Neuronal stem cell (in vitro differentiated cells): Measurements from ENCODE around the gene KCNC1.
A peak's percentile ranks its signal among the peaks of the same experiment; 100 is the strongest.

Experiments
- DNase-seq: peaks from one replicate; pipeline ENCODE4 v3.0.0-alpha.2; 2013; ENCODE audit warnings: low spot score
- H2AFZ ChIP-seq: one replicate; pipeline ENCODE4 v1.6.1; 2013; ENCODE audit warnings: mild to moderate bottlenecking, low read length, inconsistent platforms
- H2AK5ac ChIP-seq: 2 replicates; pipeline ENCODE4 v1.6.1; 2013; ENCODE audit warnings: low read depth, mild to moderate bottlenecking, inconsistent platforms, low read length, moderate library complexity, mixed read lengths
- H2BK120ac ChIP-seq: 2 replicates; pipeline ENCODE4 v1.6.1; 2013; ENCODE audit warnings: low read depth, mild to moderate bottlenecking, inconsistent platforms, low read length, moderate library complexity, mixed read lengths
- H2BK12ac ChIP-seq: one replicate; pipeline ENCODE4 v1.6.1; 2013; ENCODE audit warnings: low read length, inconsistent platforms
- H2BK15ac ChIP-seq: 2 replicates; pipeline ENCODE4 v1.6.1; 2013; ENCODE audit warnings: mild to moderate bottlenecking, low read length, inconsistent platforms, mixed read lengths
- H2BK5ac ChIP-seq: one replicate; pipeline ENCODE4 v1.6.1; 2013; ENCODE audit warnings: inconsistent platforms, mild to moderate bottlenecking, low read length, moderate library complexity
- H3K14ac ChIP-seq: one replicate; pipeline ENCODE4 v1.6.1; 2013; ENCODE audit warnings: low read length, inconsistent platforms
- H3K18ac ChIP-seq: 2 replicates; pipeline ENCODE4 v1.6.1; 2013; ENCODE audit warnings: low read length, inconsistent platforms
- H3K23ac ChIP-seq: 2 replicates; pipeline ENCODE4 v1.6.1; 2013; ENCODE audit warnings: low read depth, mild to moderate bottlenecking, mixed read lengths, low read length, inconsistent platforms; ENCODE audit not compliant: poor library complexity
- H3K27ac ChIP-seq: replicated peaks from 3 replicates; pipeline ENCODE4 v1.5.1; 2013; ENCODE audit warnings: low read length, inconsistent platforms
- H3K27me3 ChIP-seq, 3 experiments: 2 replicates each; pipeline ENCODE4 v1.6.1; 2013; ENCODE audit warnings: low read length in 3 of 3, mild to moderate bottlenecking in 2 of 3, inconsistent platforms in 1 of 3, low read depth in 1 of 3, mixed read lengths in 1 of 3, moderate library complexity in 1 of 3; ENCODE audit not compliant: control insufficient read depth in 3 of 3, insufficient read depth in 3 of 3
- H3K36me3 ChIP-seq, 2 donors: replicated peaks in 1 of 2; 2 replicates each; pipeline ENCODE4 v1.6.1; 2013; ENCODE audit warnings: low read length in 2 of 2; ENCODE audit not compliant: control insufficient read depth in 2 of 2, insufficient read depth in 2 of 2
- H3K4ac ChIP-seq: 2 replicates; pipeline ENCODE4 v1.6.1; 2013; ENCODE audit warnings: inconsistent platforms, mild to moderate bottlenecking, low read length, moderate library complexity
- H3K4me1 ChIP-seq, 2 donors: 1 replicate in 1 of 2; 2 replicates in 1 of 2; pipeline ENCODE4 v1.6.1; 2013; ENCODE audit warnings: low read length in 2 of 2, low read depth in 1 of 2; ENCODE audit not compliant: control insufficient read depth in 2 of 2, insufficient read depth in 1 of 2
- H3K4me2 ChIP-seq: one replicate; pipeline ENCODE4 v1.6.1; 2013; ENCODE audit warnings: mild to moderate bottlenecking, low read length, inconsistent platforms; ENCODE audit not compliant: insufficient read depth, poor library complexity, severe bottlenecking
- H3K4me3 ChIP-seq, 2 donors: 2 replicates each; pipeline ENCODE4 v1.5.1; 2013; ENCODE audit warnings: low read length in 2 of 2, mild to moderate bottlenecking in 2 of 2, inconsistent platforms in 1 of 2, moderate library complexity in 1 of 2
- H3K79me1 ChIP-seq: one replicate; pipeline ENCODE4 v1.6.1; 2013; ENCODE audit warnings: low read depth, mild to moderate bottlenecking, inconsistent platforms, low read length, moderate library complexity
- H3K9ac ChIP-seq: one replicate; pipeline ENCODE4 v1.6.1; 2013; ENCODE audit warnings: mild to moderate bottlenecking, low read depth, low read length, inconsistent platforms; ENCODE audit not compliant: poor library complexity
- H3K9me3 ChIP-seq, 2 donors: replicated peaks in 1 of 2; 2 replicates each; pipeline versions ENCODE3 to v1.6.1; 2013; ENCODE audit warnings: low read length in 2 of 2, mild to moderate bottlenecking in 2 of 2, inconsistent platforms in 1 of 2, low read depth in 1 of 2, mixed read lengths in 1 of 2, moderate library complexity in 1 of 2; ENCODE audit not compliant: control insufficient read depth in 2 of 2, insufficient read depth in 1 of 2
- H4K8ac ChIP-seq: one replicate; pipeline ENCODE4 v1.6.1; 2013; ENCODE audit warnings: low read depth, mild to moderate bottlenecking, inconsistent platforms, low read length, moderate library complexity
- H4K91ac ChIP-seq: one replicate; pipeline ENCODE4 v1.6.1; 2013; ENCODE audit warnings: low read length, low read depth, mild to moderate bottlenecking, inconsistent platforms; ENCODE audit not compliant: poor library complexity
- WGBS, 2 donors: extraction: QIAGEN DNeasy Blood & Tissue Kit; methylation state at CpG; one replicate each; pipeline ENCODE4 v1.1.7; 2013; ENCODE audit warnings: missing lambda C conversion rate in 2 of 2, mixed read lengths in 1 of 2; ENCODE audit not compliant: insufficient read length in 2 of 2, insufficient replicate concordance in 1 of 2; ENCODE audit errors: extremely low coverage in 2 of 2; 5-methylcytosine and 5-hydroxymethylcytosine counted together

Gene KCNC1

DNA sequence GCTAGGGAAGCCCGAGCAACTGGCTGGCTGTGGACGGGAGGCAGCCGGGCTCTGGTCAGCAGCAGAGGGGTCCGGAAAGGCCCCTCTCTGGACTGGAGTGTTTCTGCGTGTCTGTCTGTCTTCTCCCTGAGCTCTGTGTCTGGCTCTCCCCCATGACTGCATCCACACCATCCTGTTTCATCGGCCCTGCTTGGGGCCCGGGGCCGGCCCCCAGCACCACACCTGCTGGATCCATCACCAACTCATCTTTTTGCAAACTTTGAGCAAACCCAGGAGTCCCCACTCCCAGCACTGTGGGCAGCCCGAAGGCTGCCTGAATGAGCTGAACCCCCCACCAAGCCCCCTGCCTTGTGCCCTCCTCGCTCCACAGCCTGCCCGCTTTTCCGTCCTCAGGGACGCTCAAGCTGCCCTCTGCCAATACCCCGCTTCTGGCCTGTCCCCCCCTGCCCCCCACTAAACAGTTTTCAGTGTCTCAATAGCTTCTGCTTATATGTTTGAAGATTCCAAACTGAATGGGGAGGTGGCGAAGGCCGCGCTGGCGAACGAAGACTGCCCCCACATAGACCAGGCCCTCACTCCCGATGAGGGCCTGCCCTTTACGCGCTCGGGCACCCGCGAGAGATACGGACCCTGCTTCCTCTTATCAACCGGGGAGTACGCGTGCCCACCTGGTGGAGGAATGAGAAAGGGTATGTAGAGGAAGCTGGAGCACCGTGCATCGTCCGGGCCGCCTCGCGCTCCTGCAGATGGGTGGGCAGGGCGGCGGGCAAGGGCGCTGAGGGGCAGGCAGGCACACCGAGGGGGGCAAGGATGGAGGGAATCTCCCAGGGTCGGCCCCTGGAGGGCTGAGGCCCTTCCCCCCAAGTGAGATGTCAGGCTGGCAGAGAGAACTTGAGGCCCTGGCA, 44.6 kb downstream of the KCNC1 start:
- Histone ChIP-seq H3K79me1 (no peaks in the 10 kb centered on the region), H2BK15ac (peak overlapping the region; percentile 64), H3K4ac (no peak overlapping the region), H3K18ac (peak overlapping the region; percentile 32), H3K4me3 (no peak overlapping the region), H3K14ac (no peak overlapping the region), H3K9me3 (no peaks in the 10 kb centered on the region), H3K4me2 (no peak overlapping the region), H2AFZ (no peak overlapping the region), H3K23ac (peak overlapping the region; percentile 57), H2AK5ac (peak overlapping the region; percentile 74), H2BK5ac (no peak overlapping the region), H3K27me3 (no peaks in the 10 kb centered on the region), H3K4me1 (peaks cover 4 to 10% of the 10 kb centered on the region in 2 donors), H4K8ac (peak overlapping the region; percentile 99), H4K91ac (no peak overlapping the region), H3K9ac (no peak overlapping the region), H2BK120ac (peak overlapping the region; percentile 66), H2BK12ac (peak overlapping the region; percentile 73), H3K36me3 (no peaks in the 10 kb centered on the region), H3K27ac (no peak overlapping the region)
- no CpG with 5 or more reads among the region's 40 CpGs for WGBS, 2 donors
- no peak for DNase-seq

DNA sequence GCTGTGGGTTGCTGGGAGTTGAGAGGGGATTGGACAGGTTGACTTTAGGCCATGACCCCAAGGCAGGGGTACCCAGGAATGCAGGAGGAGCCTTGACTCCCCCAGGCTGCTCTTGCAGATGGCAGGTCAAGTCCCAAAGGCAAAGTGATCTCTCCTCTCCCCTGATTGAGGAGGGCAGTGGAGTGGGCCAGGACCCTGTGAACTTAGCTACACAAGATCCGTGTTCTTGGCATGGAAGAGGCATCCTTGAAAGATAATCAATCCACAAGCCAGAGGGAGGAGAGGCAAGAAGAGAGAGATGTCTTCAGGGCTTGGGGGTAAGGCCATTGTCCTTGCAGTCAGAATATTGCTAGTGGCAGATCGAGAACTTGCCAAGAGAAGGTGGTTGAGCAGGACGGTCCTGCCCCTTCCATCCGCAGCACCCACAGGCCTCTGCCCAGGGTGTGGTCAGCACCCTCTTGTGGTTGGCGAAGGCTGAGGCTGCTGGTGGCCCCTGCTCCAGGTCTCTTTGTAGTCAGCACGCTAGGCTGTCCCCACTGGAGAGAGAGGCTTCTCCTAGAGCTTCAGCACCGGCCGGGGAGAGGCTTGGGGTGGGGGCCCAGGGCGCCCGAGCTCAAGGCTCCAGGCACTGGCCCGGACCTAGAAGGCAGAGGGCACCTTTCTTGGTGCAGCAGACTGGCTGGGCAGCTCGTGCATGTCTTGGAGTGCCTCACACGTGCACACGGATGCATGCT, 45.4 kb downstream of the KCNC1 start:
- Histone ChIP-seq H3K9ac (peak overlapping the region; percentile 54), H3K36me3 (no peaks in the 10 kb centered on the region), H3K14ac (no peak overlapping the region), H3K27ac (no peak overlapping the region), H3K23ac (peak overlapping the region; percentile 81), H3K18ac (peak overlapping the region; percentile 17), H3K4me2 (no peak overlapping the region), H2BK120ac (peak overlapping the region; percentile 66), H2BK15ac (peak overlapping the region; percentile 64), H4K8ac (no peak overlapping the region), H3K9me3 (no peaks in the 10 kb centered on the region), H3K79me1 (no peaks in the 10 kb centered on the region), H3K4ac (no peak overlapping the region), H2BK12ac (peak overlapping the region; percentile 73), H2BK5ac (no peak overlapping the region), H3K27me3 (no peaks in the 10 kb centered on the region), H2AK5ac (peak overlapping the region; percentile 74), H2AFZ (no peak overlapping the region), H4K91ac (no peak overlapping the region), H3K4me3 (no peak overlapping the region), H3K4me1 (peaks cover 4 to 5% of the 10 kb centered on the region in 2 donors)
- no peak for DNase-seq
- no CpG with 5 or more reads among the region's 14 CpGs for WGBS, 2 donors

DNA sequence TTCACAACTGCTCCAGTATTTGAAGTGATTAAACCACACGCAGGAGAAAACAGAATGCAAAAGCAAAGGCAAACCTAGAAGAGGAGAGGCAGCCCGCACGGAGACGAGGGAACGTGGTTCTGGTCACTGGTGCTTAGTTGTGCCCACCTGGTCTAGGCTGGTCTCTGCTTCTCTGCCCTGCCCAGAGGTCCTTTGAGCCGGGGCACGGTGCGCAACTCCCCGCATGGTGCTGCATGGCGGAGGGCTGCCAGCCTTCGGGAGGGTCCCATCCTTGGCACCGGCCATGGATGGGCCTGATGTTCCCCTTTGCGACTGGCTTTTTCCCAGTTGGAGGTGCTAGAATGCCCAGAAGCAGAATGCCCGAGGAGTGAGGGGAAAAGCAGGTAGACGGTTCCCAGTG, 46.1 kb downstream of the KCNC1 start:
- H3K27me3 ChIP-seq: no peaks in the 10 kb centered on the region

DNA sequence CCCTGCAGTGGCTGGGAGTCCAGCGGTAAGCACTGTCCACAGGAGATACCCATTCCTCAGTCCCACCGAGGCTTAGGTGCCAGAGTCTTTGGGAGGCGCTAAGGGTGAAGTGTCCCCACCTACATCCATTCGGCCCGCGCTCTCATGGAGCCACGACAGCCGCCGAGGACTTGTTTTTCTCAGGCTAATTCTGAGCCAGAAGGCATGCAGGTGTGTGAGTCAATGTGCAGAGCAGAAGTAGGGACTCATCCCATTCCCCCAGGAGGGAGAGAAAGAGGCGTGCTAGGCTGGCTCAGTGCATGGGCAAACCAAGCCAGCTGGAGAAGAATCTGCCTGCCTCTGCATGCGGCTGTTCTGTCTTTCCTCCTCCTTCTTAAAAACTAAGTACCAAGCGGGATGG, 46.6 kb downstream of the KCNC1 start:
- Histone ChIP-seq H2BK5ac (no peak overlapping the region), H2AK5ac (no peak overlapping the region), H3K79me1 (no peaks in the 10 kb centered on the region), H3K27me3 (no peaks in the 10 kb centered on the region), H3K14ac (peak overlapping the region; percentile 67), H3K4ac (no peak overlapping the region), H3K27ac (no peak overlapping the region), H2BK15ac (no peak overlapping the region), H3K4me2 (no peak overlapping the region), H3K18ac (no peak overlapping the region), H4K91ac (no peak overlapping the region), H3K9ac (no peak overlapping the region), H3K9me3 (no peaks in the 10 kb centered on the region), H3K4me1 (peaks cover 2 to 4% of the 10 kb centered on the region in 2 donors), H4K8ac (no peak overlapping the region), H3K4me3 (no peak overlapping the region), H2BK12ac (no peak overlapping the region), H3K23ac (no peak overlapping the region), H2BK120ac (peak overlapping the region; percentile 34), H2AFZ (no peak overlapping the region), H3K36me3 (no peaks in the 10 kb centered on the region)
- no CpG with 5 or more reads among the region's 12 CpGs for WGBS, 2 donors
- DNase-seq: no peak

More for the DNA sequence above, 46.1 kb downstream of the KCNC1 start:
- H3K36me3 ChIP-seq: no peaks in the 10 kb centered on the region
- H4K8ac ChIP-seq: no peak overlapping the region
- H3K9me3 ChIP-seq: no peaks in the 10 kb centered on the region
- peak overlapping the region; percentile 20 for H2BK15ac ChIP-seq
- H2AK5ac ChIP-seq: peak overlapping the region; percentile 41
- H3K27ac ChIP-seq: no peak overlapping the region
- peak overlapping the region; percentile 59 for H3K18ac ChIP-seq
- DNase-seq: no peak
- no peak overlapping the region for H3K4me2 ChIP-seq
- H3K4me1 ChIP-seq: peaks cover 4 to 5% of the 10 kb centered on the region in 2 donors
- H3K23ac ChIP-seq: no peak overlapping the region
- H4K91ac ChIP-seq: no peak overlapping the region
- H2BK120ac ChIP-seq: no peak overlapping the region
- no peak overlapping the region for H2AFZ ChIP-seq
- H2BK12ac ChIP-seq: no peak overlapping the region
- no peak overlapping the region for H3K4ac ChIP-seq
- H3K79me1 ChIP-seq: no peaks in the 10 kb centered on the region
- H2BK5ac ChIP-seq: no peak overlapping the region
- no peak overlapping the region for H3K9ac ChIP-seq
- no peak overlapping the region for H3K4me3 ChIP-seq
- no peak overlapping the region for H3K14ac ChIP-seq
- WGBS, 2 donors: no CpG with 5 or more reads among the region's 15 CpGs
